GM11168 (cell line): ENCODE data around the gene AUTS2.

Source experiments
- in situ Hi-C: fragments of 300-500 bp; cut with MboI; formaldehyde crosslinking; loops from one replicate; pipeline ENCODE4 v1.12.0; 2022; ENCODE audit warnings: low sequenced_read_pairs; ENCODE audit not compliant: unreplicated experiment

AUTS2 gene

DNA sequence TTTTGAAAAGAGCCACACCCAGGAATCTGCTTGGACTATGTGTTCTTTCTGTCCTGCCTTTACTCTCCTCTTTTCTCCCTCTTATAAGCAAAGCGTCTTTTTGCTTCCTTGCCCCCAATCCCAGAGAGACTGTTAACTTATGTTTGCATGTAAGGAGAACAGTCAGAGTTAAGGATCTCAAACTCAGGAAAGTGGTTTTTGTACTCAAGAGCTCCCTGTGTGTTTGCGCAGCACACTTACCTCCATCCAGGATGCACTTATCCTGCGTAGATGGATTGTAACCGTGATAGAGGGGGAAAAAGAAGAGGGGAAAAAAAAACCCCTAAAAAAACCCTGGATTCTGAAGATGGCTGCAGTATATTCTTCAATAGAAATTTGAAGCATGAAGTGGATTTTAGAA is 228.9 kb downstream of the AUTS2 start:
- in situ Hi-C loops = loop anchor here (25.0 kb wide), 1 partner anchor 1260 kb away; no protein-coding TSS in a partner anchor

DNA sequence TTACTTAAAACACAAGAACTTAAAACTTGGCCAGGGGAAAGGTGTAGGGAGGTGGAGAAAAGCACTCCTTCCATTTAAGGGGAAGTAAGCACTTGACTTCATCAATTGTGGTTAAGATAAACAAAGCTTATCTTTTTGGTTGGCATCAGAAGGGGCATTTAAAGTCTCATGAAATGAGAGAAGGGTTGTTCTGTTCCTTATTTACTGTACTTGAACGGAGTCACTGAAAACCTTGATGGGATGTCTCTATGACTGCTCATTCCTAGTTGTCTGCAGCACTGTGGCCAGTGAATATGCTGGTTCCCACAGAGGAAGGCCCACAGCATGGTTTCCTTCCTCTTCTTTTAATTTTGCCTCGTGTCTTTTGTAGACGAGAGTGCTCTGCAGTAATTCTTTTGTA is 229.3 kb downstream of the AUTS2 start:
- in situ Hi-C loops = loop anchor here (25.0 kb wide), 1 partner anchor 1260 kb away; no protein-coding TSS in a partner anchor

DNA sequence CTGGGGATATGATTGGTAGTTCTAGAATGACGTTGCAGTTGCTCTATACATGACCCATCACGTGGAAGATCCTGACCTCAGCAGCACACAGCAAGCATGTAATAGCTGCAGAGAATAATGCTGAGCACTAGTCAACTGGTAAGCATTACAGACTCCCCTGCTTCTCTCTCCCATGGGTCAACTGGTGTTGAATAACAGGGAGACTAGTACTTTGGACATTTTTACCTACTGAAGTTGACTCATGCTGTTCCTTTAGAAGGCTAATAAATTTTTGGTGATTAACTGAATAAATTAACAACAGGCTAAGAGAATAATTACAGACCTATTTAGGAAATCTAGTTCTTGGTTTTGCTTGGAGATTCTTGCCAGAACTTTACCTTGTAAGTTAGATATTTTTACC is 234.1 kb downstream of the AUTS2 start:
- in situ Hi-C loops = loop anchor here (25.0 kb wide), 1 partner anchor 1255 kb away; no protein-coding TSS in a partner anchor

DNA sequence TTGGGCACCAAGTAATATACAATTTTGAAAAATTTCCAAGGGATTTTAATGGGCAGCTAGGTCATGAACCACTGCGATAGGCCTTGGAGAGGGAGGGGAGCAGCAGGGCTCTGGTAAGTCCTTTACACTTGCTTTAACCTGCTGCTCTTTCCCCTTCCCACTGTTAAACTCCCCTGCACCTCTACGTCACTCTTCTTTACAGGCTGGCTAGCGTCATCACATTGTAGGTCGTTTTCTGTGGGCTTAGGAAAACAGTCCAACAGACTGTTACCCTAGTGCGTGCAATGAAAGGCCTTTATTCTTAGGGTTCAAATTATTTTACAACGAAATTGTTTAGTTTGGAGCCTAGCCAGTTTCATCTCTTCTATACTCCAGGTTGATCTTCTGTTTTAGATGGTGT is 235.7 kb downstream of the AUTS2 start:
- in situ Hi-C loops = loop anchor here (25.0 kb wide), 1 partner anchor 1253 kb away; no protein-coding TSS in a partner anchor

DNA sequence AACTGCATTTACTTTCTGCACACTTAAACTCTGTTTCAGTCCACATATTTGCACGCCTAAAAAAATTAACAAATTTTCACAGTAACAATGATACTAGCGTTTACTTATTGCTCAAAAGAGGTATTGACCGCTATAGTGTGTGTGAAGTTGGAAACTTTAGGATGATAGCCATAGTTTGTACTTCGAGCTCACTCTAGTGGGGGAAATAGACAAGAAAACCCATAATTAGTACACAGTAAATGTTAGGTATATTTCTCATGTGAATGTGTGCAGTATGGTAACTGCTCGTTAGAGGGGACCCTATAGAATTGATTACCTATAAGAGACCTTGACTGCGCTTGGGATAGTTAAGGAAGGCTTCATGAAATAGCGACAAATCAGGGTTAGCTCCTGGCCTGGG is 238.4 kb downstream of the AUTS2 start:
- in situ Hi-C loops = loop anchor here (25.0 kb wide), 1 partner anchor 1251 kb away; no protein-coding TSS in a partner anchor

DNA sequence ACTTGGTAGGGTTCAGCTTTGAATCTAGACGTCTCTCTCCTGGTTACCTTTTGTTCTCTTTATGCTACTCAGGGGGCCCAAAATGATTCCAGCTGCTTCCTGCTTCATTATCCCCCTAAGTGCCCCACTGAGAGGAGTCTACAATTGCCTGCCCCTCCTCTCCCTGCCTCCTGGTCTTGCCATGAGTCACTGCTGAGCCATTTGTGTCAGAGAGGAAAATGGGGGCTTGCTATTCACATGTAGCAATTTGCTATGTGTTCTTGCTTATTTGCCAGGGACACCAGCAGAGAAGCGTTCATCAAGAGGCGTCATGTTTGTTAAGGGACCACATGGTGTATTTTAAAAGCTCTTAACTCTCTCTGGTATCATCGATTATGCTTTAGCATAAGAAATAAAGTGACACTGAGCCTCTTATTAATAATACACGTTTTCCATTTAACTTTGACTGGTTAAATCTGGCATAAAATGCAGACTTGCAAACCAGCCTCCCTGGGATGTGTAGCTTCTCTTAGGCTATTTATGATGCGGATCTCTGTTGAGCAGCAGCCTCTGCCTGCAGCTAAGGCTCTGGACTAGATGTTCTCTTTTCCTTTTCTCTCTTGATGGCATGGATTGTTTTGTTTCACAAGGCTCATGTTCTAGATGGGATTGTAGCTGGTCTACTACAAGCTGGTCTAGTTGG is 239.3 kb downstream of the AUTS2 start:
- in situ Hi-C loops = loop anchor here (25.0 kb wide), 1 partner anchor 1250 kb away; no protein-coding TSS in a partner anchor

DNA sequence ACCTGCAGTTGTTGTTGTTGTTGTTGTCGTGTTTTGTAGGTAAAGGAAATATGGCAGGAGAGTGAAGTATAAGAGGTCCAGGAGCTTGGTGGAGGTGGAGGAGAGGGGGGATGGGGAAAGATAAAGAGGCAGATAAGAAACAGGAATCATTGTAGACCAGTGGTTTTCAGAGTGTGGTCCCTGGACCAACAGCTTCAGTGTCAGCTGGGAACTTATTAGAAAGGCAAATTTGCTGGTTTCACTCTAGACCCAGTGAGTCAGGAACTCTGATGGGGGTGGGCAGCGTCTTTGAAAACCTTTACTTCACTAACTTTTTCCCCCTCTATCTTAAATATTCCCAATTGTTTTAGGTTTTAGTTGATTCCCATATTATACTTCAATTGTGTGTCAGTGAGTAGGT is 241.5 kb downstream of the AUTS2 start:
- in situ Hi-C loops = loop anchor here (25.0 kb wide), 1 partner anchor 1248 kb away; no protein-coding TSS in a partner anchor

DNA sequence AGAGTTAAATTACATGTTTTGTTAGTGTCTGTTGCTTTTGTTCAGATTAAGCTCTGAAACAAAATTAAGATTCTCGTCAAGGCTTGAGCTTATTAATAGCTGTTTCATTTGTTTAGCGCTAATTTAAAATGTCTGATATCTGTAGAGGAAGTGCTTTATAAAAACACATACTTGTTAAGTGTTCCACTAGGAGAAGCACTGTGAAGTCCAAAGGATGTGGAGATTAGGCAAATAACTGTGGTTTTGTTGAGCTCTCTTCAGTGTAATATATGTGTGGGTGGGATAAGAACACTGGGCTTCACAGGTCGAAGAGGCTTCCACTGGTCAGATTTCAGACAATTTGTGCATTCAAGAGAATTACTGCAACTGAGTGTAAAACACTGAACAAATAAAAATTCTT is 242.0 kb downstream of the AUTS2 start:
- in situ Hi-C loops = loop anchor here (25.0 kb wide), 1 partner anchor 1247 kb away; no protein-coding TSS in a partner anchor

DNA sequence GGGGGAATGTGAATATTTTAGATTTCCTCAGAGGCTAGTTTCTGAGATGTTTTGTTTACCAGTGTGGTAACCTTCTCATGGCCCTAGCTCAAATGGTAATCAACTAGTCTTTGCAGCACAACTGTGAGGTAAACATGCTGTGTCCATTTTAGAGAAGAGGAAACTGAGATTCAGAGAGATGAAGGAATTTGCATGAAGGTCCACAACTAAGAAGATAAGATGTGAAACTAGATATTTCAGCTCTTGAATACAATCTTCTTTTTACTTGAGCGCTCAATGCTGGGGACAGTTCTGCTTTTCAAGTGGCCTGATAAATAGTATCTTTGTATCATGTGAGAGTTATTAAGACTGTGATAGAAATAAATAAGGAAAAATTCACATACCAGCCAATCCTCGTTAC is 245.4 kb downstream of the AUTS2 start:
- in situ Hi-C loops = loop anchor here (25.0 kb wide), 1 partner anchor 1244 kb away; no protein-coding TSS in a partner anchor

DNA sequence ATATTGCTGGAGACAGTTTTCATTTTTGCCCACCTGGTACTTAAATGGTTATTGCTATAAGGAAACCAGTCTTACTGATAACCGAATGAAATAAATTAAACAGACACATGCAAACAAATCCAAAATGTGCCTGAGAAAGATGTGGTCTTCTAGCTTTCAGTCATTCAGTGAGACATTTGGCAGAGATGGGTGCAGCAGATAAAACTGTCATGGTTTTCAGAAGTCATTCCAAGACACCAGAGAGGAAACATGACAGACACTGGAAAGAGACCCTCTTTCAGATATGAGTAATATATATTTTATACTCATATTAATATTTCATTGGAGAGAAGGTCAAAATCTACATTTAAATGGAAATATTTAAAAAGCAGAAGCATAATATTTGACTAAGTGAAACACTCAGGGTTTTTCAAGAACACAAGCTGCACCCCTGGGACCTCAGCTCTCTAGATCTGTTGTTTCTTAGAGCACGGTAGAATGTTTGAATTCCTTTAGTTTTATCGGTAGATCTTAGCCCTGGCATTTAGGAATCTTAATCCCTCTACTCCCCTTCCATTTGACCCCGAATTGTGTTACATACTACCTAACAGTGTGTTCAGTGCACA is 246.1 kb downstream of the AUTS2 start:
- in situ Hi-C loops = loop anchor here (25.0 kb wide), 1 partner anchor 1243 kb away; no protein-coding TSS in a partner anchor

DNA sequence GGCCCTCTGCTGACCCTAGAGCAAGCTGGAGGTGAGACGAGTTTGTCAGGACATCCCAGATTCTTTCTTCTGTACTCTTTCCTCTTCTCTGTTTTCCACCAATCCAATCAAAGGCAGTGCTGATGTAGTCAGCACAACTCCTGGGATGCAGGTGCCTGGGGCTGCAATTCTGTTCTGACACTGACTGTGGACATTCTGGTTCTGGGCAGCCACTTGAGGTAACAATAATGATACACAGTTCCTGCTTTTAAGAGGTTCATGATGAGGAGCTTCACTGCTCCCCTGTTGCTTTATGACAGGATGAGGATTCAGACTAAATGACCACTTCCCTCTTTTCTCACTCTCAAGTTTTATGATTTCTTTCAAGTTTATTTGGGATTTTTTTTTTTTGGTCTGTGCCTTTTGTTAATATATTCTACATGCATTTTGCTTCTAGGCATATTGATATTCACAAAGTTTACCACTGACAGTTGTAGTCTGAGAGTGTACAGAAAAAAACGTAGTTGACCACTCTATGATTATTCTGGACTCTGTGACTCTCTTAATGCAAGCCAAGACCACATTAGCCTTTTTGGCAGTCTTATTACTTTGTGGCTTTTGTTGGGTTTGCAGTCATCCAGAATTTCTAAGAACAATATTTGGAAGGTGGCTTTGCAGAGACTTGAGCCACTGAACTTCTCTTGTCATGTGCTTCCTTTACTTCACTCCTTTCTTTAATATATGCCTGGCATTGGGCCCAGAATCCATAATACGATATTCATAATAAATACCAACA is 247.6 kb downstream of the AUTS2 start:
- in situ Hi-C loops = loop anchor here (25.0 kb wide), 1 partner anchor 1241 kb away; no protein-coding TSS in a partner anchor

DNA sequence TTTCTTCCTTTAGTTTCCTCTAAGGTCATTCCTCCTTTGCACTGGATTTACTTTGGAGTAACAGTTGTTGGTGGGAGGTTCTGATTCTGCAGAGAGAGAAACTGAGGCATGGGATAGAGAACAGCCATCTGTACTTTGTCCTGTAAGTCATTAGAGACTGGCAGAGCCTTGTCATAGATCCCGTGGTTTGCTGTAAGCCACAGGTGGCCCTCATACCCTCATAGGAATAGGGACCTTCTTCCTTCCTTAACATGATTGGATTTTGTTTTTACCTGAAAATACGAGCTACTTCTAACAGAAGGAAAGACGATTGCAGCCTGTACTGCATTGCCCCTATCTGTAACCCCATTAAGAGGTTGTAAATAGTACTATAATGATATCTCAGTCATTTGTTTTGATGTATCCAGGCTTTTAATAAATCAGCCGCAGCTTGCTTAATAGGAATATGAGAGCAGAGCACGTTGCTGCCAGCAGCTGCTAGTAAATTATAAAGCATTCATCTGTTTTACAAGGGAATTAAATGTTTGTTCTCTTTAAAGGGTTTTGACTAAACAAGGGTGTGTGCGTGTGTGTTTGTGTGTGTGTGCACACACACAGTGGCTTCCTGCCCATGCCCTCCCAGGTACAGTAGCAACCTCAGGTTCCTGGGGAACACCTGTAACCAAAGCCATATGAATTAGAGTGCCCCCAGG is 249.8 kb downstream of the AUTS2 start:
- in situ Hi-C loops = loop anchor here (25.0 kb wide), 1 partner anchor 1239 kb away; no protein-coding TSS in a partner anchor

DNA sequence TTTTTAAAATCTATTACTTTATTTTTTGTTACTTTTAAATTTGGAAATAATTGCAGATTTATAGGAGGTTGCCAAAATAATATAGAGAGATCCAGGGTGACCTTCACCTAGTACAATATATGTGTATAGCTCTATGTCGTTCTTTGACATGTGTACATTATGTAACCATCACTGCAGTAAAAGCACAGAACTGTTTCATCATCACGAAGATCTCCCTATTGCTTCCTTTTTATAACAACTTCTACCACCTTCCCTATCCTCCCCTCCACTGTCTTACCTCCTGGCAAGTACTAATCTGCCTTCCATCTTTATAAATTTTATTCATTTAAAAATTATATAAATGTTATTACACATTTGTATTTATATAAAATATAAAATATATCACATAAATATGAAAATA is 251.0 kb downstream of the AUTS2 start:
- in situ Hi-C loops = loop anchor here (25.0 kb wide), 1 partner anchor 1238 kb away; no protein-coding TSS in a partner anchor

DNA sequence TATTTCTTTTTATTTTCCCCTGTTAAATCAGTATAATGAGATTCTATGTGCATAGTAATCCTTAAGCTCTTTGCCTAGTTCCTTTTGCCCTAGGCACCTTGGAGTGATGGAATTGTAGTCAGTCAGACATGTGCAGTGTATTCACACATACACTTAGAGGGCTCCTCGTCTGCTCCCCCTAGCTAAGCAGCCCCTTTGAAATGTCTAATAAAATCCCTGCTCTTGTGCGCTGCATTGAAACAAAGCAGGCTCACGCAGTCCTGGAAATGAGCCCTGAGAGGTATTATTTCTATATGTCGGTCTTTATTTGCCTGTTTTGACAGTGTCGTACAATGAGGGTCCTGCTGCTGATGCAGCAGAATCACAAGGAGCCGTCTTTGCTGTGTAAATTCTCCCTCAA is 258.7 kb downstream of the AUTS2 start:
- in situ Hi-C loops = no loop called here

DNA sequence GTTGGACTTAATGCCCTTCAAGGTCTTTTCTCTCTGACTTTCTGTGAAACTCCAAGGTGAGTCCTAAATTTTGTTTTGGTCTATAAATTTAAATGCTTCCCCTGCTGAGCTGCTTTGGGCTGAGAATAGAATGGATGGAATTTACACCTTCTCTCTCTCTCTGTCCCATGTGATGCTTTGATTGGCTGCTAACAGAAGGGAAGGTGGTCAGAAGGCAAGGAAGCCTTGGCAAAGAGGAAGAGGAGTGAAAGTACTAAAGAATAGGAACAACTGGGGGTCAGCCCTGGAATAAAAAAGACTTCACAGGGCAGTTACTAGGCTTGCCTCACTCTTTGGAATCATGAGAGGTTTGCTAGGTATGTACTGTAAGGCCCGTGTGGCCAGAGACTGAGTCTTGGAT is 260.2 kb downstream of the AUTS2 start:
- in situ Hi-C loops = no loop called here

DNA sequence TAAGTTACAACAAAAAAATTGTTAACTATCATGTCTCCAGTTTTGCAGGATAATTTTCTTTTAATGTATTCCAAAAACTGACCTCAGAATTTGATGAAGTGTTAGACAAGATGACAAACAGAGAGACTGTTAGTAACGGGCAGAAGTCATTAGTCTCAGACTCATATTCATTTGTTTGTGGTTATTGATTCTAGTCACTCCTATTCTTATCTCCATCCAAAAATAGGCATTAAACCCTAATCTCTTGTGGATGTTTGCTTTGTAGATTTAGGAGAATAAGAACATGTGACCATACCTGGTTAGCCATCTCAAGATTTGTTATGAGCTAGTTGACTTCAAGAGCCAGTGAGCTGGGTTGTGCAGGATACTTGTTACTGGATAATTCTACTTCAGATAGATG is 261.1 kb downstream of the AUTS2 start:
- in situ Hi-C loops = no loop called here

DNA sequence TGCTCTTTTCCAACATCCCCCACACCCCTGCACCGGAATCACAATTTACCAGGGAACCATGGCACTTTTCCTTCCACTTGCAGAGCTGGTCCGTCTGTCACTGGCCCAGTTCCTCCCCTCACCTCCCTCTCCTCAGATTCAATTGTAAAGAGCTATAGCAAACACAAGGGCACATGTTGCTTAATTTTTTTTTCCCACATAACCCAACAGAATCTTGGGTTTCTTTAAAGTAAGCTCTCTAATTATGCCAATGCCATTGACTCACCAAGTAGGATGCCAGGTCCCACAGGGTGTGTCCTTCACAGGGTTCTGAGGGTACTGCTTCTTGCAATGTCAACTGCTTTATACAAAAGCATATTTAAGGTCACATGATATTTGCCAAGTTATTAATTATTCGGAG is 262.2 kb downstream of the AUTS2 start:
- in situ Hi-C loops = no loop called here

DNA sequence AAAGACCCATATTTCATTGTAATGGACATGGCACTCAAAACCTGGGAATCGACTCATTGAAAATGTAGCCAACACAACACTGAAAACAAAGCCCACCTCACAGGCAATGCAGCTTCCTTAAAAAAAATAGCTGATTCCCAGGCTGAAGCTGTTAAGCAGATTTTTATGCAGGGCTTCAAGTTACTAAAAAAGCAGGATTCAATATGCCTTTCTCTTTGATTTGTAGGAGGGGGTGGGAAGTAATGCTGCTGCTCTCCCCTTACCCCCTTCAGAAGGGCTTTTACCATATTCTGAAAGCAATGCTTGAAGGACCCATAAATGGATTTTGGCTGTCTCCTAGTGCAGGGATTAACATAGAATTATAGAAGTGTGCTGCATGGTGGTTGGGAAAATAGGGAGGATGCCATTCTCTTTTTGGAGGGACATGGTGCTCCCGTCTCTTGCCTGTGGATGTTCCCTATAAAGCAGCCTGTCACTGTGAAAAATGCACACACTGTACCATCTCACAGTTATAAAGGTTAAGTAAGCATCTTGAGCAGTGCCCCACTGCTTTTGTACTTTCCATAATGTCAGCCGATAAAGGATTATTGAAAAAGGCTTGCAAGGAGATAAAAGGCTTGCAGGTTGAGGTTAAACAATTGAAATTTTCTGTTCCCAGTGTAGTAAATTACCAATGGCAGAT is 262.8 kb downstream of the AUTS2 start:
- in situ Hi-C loops = no loop called here

DNA sequence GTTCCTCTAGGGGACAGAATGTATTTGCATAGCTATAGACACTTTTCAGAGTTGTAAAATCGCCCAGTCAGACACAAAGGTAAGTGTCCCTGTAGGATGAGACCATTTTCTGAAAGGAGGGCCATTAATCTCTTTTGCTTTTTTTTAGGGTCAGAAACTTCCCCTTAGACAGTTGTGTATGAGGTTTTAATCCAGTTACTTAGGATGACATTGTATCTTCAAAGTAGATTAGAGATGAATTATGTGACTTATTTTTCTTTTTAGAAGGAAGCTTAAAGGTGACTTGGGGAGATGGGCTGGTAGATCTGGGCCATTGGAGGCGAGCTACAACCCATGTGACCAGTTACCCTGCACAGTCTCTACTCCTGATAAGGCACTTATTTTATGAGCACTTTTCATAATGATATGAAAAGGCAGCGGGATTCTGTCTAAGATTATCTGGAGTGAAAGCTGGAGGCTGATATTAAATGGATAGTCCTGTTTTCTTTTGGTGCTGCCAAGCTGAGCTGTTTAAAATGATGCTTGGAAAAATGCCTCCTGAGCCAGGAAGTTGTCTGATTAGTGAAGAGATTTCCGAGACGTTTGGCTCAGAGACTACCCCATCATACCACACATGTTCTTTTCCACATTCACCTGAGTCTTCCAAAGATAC is 264.3 kb downstream of the AUTS2 start:
- in situ Hi-C loops = no loop called here
